HL-60 (cell line): ENCODE results near the gene LEUTX.
"Not testable (repeated sequence)": the region's sequence is repeated elsewhere in the genome, so short reads cannot be mapped to it uniquely, and the experiment has no call there.

ENCODE experiments used
- DNase-seq, 2 experiments: peaks; one replicate each; pipeline ENCODE4 v3.0.0-alpha.2; 2010 to 2020; ENCODE audit warnings: low read depth in 1 of 2, low spot score in 1 of 2
- H3K27ac ChIP-seq: fragments of 250-450 bp; sonication (Bioruptor Pico); replicated peaks from 2 replicates; pipeline ENCODE4 v1.5.1; 2020; ENCODE audit warnings: mild to moderate bottlenecking, moderate library complexity
- H3K27me3 ChIP-seq: fragments of 250-450 bp; sonication (Bioruptor Pico); 2 replicates; pipeline ENCODE4 v1.5.1; 2021; ENCODE audit warnings: mild to moderate bottlenecking, moderate library complexity; ENCODE audit not compliant: insufficient read depth, poor library complexity, severe bottlenecking
- H3K4me3 ChIP-seq: replicated peaks from 2 replicates; pipeline ENCODE4 v1.5.1; 2011; ENCODE audit warnings: mild to moderate bottlenecking, control low read depth, low read length; ENCODE audit not compliant: insufficient read depth
- CTCF ChIP-seq: IDR thresholded peaks from one replicate; pipeline ENCODE4 v1.5.1; 2011; ENCODE audit warnings: low read length, control low read depth, inconsistent platforms; ENCODE audit not compliant: insufficient read depth
- GABPA ChIP-seq: IDR thresholded peaks from 2 replicates; pipeline ENCODE4 v1.6.1; 2012; ENCODE audit warnings: low read depth
- POLR2AphosphoS5 ChIP-seq: IDR thresholded peaks from 2 replicates; pipeline ENCODE4 v1.6.1; 2012; ENCODE audit warnings: low read depth
- REST ChIP-seq: IDR thresholded peaks from 2 replicates; pipeline ENCODE4 v1.6.1; 2012; ENCODE audit warnings: low read depth; ENCODE audit not compliant: insufficient replicate concordance
- SPI1 ChIP-seq: IDR thresholded peaks from 2 replicates; pipeline ENCODE4 v1.6.1; 2012; ENCODE audit warnings: low read depth, mild to moderate bottlenecking, borderline replicate concordance

LEUTX gene

GRCh38 chr19:39759457-39760184, 19.0 kb upstream of the LEUTX start:
- TF ChIP-seq CTCF (no peak), SPI1 (no peak)
- DNase-seq, result peak in 1 of 2 experiments; percentile 4
- H3K27ac ChIP-seq, result no peak overlapping the region

GRCh38 chr19:39761851-39762250, 16.8 kb upstream of the LEUTX start:
- not testable (repeated sequence) for H3K4me3 ChIP-seq, H3K27ac ChIP-seq, H3K27me3 ChIP-seq, DNase-seq

More at GRCh38 chr19:39759457-39760184, 19.0 kb upstream of the LEUTX start:
- H3K27me3 ChIP-seq, result no peaks in the 10 kb centered on the region
- H3K4me3 ChIP-seq, result no peak overlapping the region

GRCh38 chr19:39765091-39766076, 13.3 kb upstream of the LEUTX start:
- TF ChIP-seq POLR2AphosphoS5 (no peak), CTCF (peak; percentile 51)
- H3K27me3 ChIP-seq, result no peaks in the 10 kb centered on the region
- no peak overlapping the region for H3K4me3 ChIP-seq
- DNase-seq, result peak; percentile 8 to 24
- no peak overlapping the region for H3K27ac ChIP-seq

- H3K4me3 ChIP-seq, result no peak overlapping the region
- H3K27ac ChIP-seq, result no peak overlapping the region
- no peak for TF ChIP-seq REST
- no peak for TF ChIP-seq SPI1
- TF ChIP-seq POLR2AphosphoS5, result no peak
- TF ChIP-seq GABPA, result no peak
- no peak for TF ChIP-seq CTCF
- no peak for DNase-seq
- H3K27me3 ChIP-seq, result no peaks in the 10 kb centered on the region
These were observed 10.3 kb upstream of the LEUTX start for GRCh38 chr19:39768334-39768733.

- no peak for DNase-seq
These were observed 9.9 kb upstream of the LEUTX start for GRCh38 chr19:39768786-39769185.

More at GRCh38 chr19:39768786-39769185, 9.9 kb upstream of the LEUTX start:
- H3K27ac ChIP-seq, result no peak overlapping the region
- TF ChIP-seq GABPA, result no peak
- H3K4me3 ChIP-seq, result no peak overlapping the region
- H3K27me3 ChIP-seq, result no peaks in the 10 kb centered on the region
